GM21515 (cell line): Measurements from ENCODE around the gene NFATC4.
A peak's percentile ranks its signal among the peaks of the same experiment; 100 is the strongest.
"Not testable (repeated sequence)": the region's sequence is repeated elsewhere in the genome, so short reads cannot be mapped to it uniquely, and the experiment has no call there.

Source experiments
- ATAC-seq: cut with Tn5 transposase; IDR thresholded peaks from one replicate; pipeline ENCODE4 v1.9.1; 2021; ENCODE audit not compliant: unreplicated experiment

NFATC4 gene

GRCh38 chr14:24366721-24367513 is 1.1 kb upstream of the NFATC4 start:
- peak; percentile 46 for ATAC-seq

DNA sequence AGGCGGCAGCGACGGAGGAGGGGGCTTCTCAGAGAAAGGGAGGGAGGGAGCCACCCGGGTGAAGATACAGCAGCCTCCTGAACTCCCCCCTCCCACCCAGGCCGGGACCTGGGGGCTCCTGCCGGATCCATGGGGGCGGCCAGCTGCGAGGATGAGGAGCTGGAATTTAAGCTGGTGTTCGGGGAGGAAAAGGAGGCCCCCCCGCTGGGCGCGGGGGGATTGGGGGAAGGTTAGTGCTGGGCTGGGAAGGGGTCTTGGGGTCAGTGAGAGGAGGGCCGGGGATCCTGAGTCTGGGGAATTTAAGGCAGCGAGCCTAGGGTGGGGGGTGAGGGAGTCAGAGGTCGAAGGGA is 203 bp downstream of the NFATC4 start:
- ATAC-seq, result no peak

DNA sequence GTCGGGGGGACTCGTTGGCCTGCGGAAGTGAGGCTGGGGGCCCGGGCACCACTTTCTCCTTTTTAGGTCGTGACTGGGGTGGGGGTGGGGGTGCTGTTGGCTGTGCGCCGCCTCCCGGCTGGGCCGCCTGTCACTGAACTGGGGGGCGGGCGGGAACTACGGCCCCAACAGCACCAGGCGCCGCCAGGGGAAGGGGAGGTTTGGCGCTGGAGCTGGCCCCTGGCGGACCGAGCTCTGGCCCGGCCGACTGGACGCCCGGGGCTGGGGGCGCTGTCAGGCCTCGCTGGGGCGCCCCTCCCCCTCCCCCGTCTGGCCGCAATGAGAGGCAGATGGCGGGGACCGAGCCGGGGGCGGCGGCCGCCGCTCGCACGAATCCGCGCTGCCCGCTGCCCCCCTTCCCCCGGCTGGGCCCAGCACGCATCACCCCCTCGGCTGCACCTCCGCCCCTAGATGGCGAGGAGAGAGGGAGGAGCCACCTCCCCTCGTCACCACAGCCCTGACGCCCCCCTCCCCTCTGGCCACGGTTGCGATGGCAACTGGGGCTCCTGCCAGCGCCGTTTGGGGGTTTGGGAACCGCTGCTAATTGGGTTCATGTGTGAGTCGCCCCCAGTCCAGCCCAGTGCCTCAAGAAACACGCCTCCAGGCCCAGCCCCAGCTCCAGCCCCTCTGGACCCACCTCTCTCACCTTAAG is 723 bp downstream of the NFATC4 start:
- ATAC-seq, result no peak

DNA sequence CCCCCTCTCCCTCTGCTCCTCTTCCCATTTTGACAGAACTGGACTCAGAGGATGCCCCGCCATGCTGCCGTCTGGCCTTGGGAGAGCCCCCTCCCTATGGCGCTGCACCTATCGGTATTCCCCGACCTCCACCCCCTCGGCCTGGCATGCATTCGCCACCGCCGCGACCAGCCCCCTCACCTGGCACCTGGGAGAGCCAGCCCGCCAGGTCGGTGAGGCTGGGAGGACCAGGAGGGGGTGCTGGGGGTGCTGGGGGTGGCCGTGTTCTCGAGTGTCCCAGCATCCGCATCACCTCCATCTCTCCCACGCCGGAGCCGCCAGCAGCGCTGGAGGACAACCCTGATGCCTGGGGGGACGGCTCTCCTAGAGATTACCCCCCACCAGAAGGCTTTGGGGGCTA is 1.5 kb downstream of the NFATC4 start:
- ATAC-seq, result no peak

GRCh38 chr14:24369907-24370687 is 2.1 kb downstream of the NFATC4 start:
- ATAC-seq, result no peak

- ATAC-seq, result no peak
Observed at GRCh38 chr14:24370748-24371147, 2.8 kb downstream of the NFATC4 start.

DNA sequence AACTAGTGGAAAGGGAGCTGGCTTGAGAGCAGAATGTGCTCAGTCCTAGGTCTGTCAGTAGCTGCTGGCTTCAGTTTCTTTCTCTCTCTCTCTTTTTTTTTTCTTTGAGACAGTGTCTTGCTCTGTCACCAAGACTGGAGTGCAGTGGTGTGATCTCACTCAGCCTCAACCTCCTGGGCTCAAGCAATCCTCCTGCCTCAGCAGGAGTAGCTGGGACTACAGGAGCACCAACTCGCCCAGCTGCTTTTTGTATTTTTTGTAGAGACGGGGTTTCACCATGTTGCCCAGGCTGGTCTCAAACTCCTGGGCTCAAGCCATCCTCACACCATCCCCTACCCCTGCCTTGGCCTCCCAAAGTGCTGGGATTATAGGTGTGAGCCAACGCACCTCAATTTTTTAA is 3.6 kb downstream of the NFATC4 start:
- not testable (repeated sequence) for ATAC-seq

DNA sequence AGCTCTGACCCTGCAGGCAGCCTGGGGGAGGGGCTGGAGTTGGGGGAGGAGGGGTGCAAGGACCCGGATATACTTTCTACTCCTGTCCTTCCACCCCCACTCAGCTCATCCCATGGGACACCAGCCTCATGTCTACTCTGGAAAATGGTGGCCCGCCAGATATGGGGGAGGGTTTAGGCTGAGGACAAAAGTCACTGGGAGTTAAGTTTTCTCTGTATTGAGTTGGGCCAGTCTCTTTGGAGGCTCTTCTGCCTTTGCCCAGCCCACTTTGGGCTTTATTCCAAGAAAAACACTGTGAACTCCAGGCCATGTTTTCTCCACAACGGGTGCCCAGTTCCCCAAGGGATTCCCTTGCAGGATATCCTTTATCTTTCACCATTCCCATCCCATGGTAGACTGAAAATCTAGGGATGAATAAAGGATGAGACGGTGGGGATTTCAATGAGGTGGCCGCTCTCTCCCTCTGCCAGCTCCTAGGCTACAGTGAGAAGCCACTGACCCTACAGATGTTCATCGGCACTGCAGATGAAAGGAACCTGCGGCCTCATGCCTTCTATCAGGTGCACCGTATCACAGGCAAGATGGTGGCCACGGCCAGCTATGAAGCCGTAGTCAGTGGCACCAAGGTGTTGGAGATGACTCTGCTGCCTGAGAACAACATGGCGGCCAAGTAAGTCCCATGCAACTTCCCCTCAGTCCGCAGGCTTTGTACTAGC is 4.9 kb downstream of the NFATC4 start:
- ATAC-seq, result no peak

- no peak for ATAC-seq
Observed at GRCh38 chr14:24376448-24377070, 8.6 kb downstream of the NFATC4 start.

- no peak for ATAC-seq
Observed at GRCh38 chr14:24377126-24377525, 9.1 kb downstream of the NFATC4 start.

DNA sequence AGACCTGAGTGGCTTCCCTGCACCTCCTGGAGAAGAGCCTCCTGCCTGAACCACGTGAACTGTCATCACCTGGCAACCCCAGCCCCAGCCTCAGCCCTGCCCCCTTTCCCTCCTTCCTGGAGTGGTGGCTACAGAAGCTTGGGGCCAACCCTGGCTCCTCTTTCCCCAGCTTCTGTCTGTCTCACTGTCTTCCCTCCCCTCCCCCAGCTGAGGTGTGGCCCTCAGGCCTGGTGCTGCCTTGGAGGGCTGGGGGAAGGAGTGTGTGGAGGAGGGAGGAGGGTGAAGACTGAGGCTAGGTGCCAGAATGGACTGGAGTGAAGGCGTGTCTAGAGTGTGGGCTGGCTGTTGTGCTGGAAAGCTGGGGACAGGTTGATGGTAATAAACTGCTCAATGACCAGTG is 9.7 kb downstream of the NFATC4 start:
- ATAC-seq, result no peak

GRCh38 chr14:24378327-24378726 is 10.3 kb downstream of the NFATC4 start:
- no peak for ATAC-seq

DNA sequence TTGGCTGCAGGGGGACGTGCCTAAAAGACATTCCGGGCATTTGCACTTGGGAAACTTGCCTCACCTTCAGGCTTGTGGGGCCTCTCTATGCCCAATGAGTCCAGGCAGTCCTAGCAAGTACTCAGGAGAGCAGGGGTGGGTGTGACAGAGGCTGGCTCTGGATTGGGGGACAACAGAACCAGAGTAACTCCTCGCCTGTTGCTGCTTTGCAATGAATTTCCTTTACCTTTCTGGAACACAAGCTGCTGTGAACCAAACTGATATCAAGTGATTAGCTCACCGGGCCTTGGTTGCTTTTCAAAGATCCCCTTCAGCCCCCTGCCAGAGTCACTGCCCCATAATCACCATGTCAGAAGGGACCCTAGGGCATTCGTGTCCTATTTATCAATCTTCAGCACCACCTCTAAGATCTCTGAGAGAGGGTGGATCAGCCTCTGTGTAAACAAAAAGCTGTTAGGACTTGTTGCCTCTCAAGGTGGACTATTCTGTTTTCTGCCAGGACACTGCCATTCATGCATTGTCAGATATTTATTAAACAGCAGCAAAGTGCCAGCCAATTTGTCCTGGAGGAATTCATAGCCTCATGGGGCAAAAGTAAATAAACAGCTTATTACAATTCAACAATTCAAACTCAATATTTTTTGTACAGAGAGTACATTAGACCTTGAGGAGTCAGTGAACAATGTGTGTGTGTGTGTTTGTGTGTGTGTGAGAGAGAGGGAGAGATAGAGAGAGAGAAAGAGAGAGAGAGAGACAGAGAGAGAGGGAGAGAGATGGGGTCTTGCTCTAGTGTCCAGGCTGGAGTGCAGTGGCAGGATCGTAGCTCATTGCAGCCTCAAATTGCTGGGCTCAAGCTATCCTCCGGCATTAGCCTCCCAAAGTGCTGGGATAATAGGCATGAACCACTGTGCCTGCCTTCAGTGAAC is 11.3 kb downstream of the NFATC4 start:
- no peak for ATAC-seq

DNA sequence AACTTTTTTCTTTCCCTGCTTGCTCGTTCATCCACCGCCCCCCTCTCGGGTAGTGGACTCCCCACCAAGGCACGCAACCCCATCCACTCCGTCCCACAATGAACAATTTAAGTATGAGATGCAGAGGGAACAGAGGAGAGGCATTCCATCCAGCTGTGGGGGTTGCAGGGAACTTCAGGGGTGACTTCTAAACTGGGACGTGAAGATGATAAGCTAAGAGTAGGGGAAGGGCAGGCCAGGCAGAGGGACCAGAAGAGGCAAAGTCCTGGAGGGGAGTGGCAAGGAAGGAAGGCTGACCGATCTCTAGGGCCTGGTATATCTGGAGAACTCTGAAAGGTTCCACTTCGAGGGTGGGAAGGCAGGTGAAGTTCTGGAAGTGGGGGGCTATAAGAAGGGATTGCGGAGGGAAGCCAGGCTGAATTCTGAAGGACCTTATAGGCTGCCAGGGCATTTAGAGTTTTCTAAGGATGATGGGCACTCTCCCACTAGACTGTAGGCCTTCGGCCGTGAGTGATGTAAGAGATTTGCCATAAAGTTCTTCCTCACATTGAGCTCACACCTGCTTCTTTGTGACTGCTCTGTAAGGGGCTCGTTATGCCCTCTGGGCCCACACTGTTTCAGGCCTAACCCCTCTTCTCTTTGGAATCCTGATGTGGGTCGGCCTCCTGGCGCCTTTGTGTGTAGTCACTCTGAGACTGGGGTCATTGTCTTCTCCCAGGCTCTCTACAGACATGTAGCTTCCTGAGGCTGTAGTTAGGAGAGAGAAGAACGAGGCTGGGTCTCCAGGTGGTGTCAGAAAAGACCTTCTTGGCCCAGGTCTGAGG is 12.1 kb downstream of the NFATC4 start:
- ATAC-seq, result no peak

- ATAC-seq, result no peak
Observed at GRCh38 chr14:24381363-24382063, 13.5 kb downstream of the NFATC4 start.

GRCh38 chr14:24382064-24382371 is 14.0 kb downstream of the NFATC4 start:
- no peak for ATAC-seq

DNA sequence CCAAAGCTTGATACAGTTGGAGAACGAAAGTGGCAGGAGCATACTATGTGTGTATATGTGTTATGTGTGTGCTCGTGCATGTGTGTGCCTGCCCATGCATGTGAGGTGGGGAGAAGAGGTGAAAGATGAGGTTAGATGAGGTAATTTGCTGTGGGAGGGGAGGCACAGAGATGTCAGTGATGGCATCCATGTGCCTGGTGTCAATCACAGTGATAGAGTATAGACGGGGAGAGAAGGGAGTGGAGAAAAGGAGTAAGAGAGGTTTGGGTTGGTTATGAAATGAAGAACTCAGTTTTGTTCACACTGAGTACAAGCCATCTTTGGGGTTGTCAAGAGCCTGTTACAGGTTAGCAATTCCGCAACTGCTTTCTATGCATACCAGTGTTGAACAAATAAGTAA is 16.2 kb downstream of the NFATC4 start:
- no peak for ATAC-seq

- no peak for ATAC-seq
Observed at GRCh38 chr14:24385524-24385923, 17.5 kb downstream of the NFATC4 start.

DNA sequence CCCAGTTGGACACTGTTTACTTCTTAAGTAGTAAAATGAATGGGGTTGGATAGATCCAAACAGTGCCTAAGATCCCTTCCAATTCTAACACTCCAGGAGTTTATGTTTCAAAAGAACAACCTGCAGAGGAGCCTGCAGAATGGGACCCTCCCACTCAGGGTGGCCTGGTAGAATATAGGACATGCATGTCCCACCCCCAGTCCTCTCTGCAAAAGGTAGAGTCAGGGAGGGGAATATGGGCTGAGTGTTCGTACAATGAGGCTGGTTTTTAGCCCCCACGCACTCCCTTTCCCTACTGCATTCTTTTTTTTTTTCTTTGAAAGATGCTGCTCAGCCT is 19.0 kb downstream of the NFATC4 start:
- ATAC-seq, result no peak
